HG02588 (cell line): ENCODE results near the gene STARD3.

Experiments used
- ATAC-seq: cut with Tn5 transposase; IDR thresholded peaks from one replicate; pipeline ENCODE4 v1.9.1; 2021; ENCODE audit warnings: mild to moderate bottlenecking, moderate library complexity; ENCODE audit not compliant: unreplicated experiment

Gene STARD3

GRCh38 chr17:39669897-39670735 lies 33.2 kb downstream of the STARD3 start:
- ATAC-seq, result no peak

- ATAC-seq, result no peak
Observed at GRCh38 chr17:39670746-39671145, 33.8 kb downstream of the STARD3 start.

GRCh38 chr17:39671651-39672521 lies 34.9 kb downstream of the STARD3 start:
- ATAC-seq, result no peak

- ATAC-seq, result no peak
Observed at GRCh38 chr17:39672522-39673334, 35.8 kb downstream of the STARD3 start.

GRCh38 chr17:39673335-39674081 lies 36.6 kb downstream of the STARD3 start:
- no peak for ATAC-seq

- ATAC-seq, result no peak
Observed at GRCh38 chr17:39674179-39674578, 37.2 kb downstream of the STARD3 start.

- no peak for ATAC-seq
Observed at GRCh38 chr17:39674702-39675389, 37.9 kb downstream of the STARD3 start.

GRCh38 chr17:39675390-39676082 lies 38.6 kb downstream of the STARD3 start:
- ATAC-seq, result no peak

- ATAC-seq, result no peak
Observed at GRCh38 chr17:39676198-39676819, 39.4 kb downstream of the STARD3 start.

- no peak for ATAC-seq
Observed at GRCh38 chr17:39677072-39677471, 40.1 kb downstream of the STARD3 start.

- no peak for ATAC-seq
Observed at GRCh38 chr17:39677542-39678339, 40.8 kb downstream of the STARD3 start.

- no peak for ATAC-seq
Observed at GRCh38 chr17:39678340-39679116, 41.6 kb downstream of the STARD3 start.

- no peak for ATAC-seq
Observed at GRCh38 chr17:39679521-39680192, 42.7 kb downstream of the STARD3 start.

GRCh38 chr17:39683295-39683939 lies 46.5 kb downstream of the STARD3 start:
- ATAC-seq, result no peak

- no peak for ATAC-seq
Observed at GRCh38 chr17:39684369-39685192, 47.6 kb downstream of the STARD3 start.
